Heart left ventricle (tissue), 16 donors: Measurements from ENCODE around the gene LLGL2. TPM values are rescaled to one million over a fixed set of nuclear protein-coding genes. Genes with fewer than 3 reads are reported as not detected.
A peak's percentile ranks its signal among the peaks of the same experiment; 100 is the strongest.

Source experiments
- ATAC-seq, 4 donors: fragments of 200-7000 bp; cut with Tn5 transposase; one replicate each; pipeline ENCODE4 v1.9.1; 2020 to 2022; ENCODE audit warnings: moderate library complexity in 4 of 4, mild to moderate bottlenecking in 3 of 4, moderate number of reproducible peaks in 1 of 4
- DNase-seq, 5 donors: peaks; one replicate each; pipeline ENCODE4 v3.0.0-alpha.2; 2020
- H3K27ac ChIP-seq, 12 donors: fragments of 200-600 bp; sonication (generic) in 4 of 12; one replicate each; pipeline versions ENCODE4 v1.5.0 to v1.8.0; 2016 to 2022; ENCODE audit warnings: mild to moderate bottlenecking in 2 of 12
- H3K27me3 ChIP-seq, 9 donors: fragments of 200-600 bp; sonication (generic) in 2 of 9; one replicate each; pipeline versions ENCODE4 v1.5.1 to v1.8.0; 2016 to 2022; ENCODE audit warnings: mild to moderate bottlenecking in 3 of 9
- H3K36me3 ChIP-seq, 9 donors: fragments of 200-600 bp; sonication (generic) in 2 of 9; one replicate each; pipeline versions ENCODE4 v1.5.0 to v1.8.0; 2018 to 2022; ENCODE audit warnings: mild to moderate bottlenecking in 2 of 9
- H3K4me1 ChIP-seq, 12 donors: fragments of 200-600 bp; sonication (generic) in 4 of 12; one replicate each; pipeline versions ENCODE4 v1.5.0 to v1.8.0; 2016 to 2022; ENCODE audit warnings: mild to moderate bottlenecking in 3 of 12
- H3K4me3 ChIP-seq, 12 donors: fragments of 200-600 bp; sonication (generic) in 4 of 12; one replicate each; pipeline versions ENCODE4 v1.5.0 to v1.8.0; 2017 to 2022; ENCODE audit warnings: mild to moderate bottlenecking in 9 of 12, moderate library complexity in 4 of 12
- H3K9me3 ChIP-seq, 12 donors: fragments of 200-600 bp; sonication (generic) in 4 of 12; one replicate each; pipeline versions ENCODE4 v1.5.0 to v1.8.0; 2016 to 2022; ENCODE audit warnings: mild to moderate bottlenecking in 1 of 12
- CTCF ChIP-seq, 12 donors: fragments of 200-600 bp; sonication (generic) in 4 of 12; IDR thresholded peaks; one replicate each; pipeline versions ENCODE4 v1.5.0 to v1.8.0; 2018 to 2022; ENCODE audit warnings: antibody characterized with exemption in 12 of 12, mild to moderate bottlenecking in 5 of 12
- POLR2A ChIP-seq, 2 donors: fragments of 450-650 bp; IDR thresholded peaks; one replicate each; pipeline ENCODE4 v1.6.1; 2017; ENCODE audit warnings: antibody characterized with exemption in 2 of 2, mild to moderate bottlenecking in 2 of 2, moderate library complexity in 2 of 2
- WGBS, 4 donors: extraction: QIAGEN DNeasy Blood & Tissue Kit in 2 of 4; methylation state at CpG; one replicate each; pipeline versions ENCODE4 v1.1.5 to v1.1.7; 2013 to 2018; 5-methylcytosine and 5-hydroxymethylcytosine counted together
- intact Hi-C, 10 donors: fragments of 100-400 bp; cut with DNase I; formaldehyde crosslinking; loops; one replicate each; pipeline versions ENCODE4 v1.11.1 to v1.14.2; 2022
- polyA plus RNA-seq, 2 donors: library from polyadenylated mRNA; stranded (reverse); fragments of 200-250 nt; gene quantifications; one replicate each; pipeline ENCODE4 v1.2.3, GENCODE V29; 2013
- total RNA-seq, 9 donors: library from RNA; depleted of rRNA in 2 of 9; stranded (reverse); fragments of >200 nt in 2 of 9; fragmentation: NEBNext Ultra II Directional in 3 of 9; extraction: Animal tissue kit (Norgen Biotek cat#: 25700) in 3 of 9; gene quantifications; one replicate each; pipeline versions ENCODE4 v1.1.0 to v1.2.4, GENCODE V29; 2016 to 2023
- donor health status: ischemic (EF 13 %, LVEDD 7.1; RV severe dilation, severe dysfunction).
- donor health status: healthy with polysubstance abuse.
- donor health status: DM: no; HTN: yes; CAD: no.
- donor health status: DM: no; HTN: no; CAD: no.
- donor health status: ischemic (EF 25% LVEDD 6.9; RV normal size, moderate dysfunction).
- donor health status: ischemic (EF 25% LVEDD 5.7; RV mildly dilated, moderate dysfunction).
- donor health status: healthy.
- donor health status: DM: yes; HTN: yes; CAD: no.
- donor health status: ischemic (EF 35%, LVEDD 5.7; RV mildly dilated, moderate dysfunction).
- donor health status: nonischemic (EF 11% LVEDD 7.7; RV severe dilation, severe dysfunction).
- donor health status: DM: yes; HTN: yes; CAD: no.
- donor health status: PGD.
- donor health status: ischemic (EF 29% LVEDD 5.4; RV normal size, mild dysfunction).
- donor health status: nonischemic (EF 23%, LVEDD 6.1; RV moderate dilation, normal function).

Gene LLGL2
- total and polyA plus RNA-seq, 11 donors, result 1.8 to 8.1 (median 3.6) TPM

GRCh38 chr17:75548813-75549212, 23.3 kb downstream of the LLGL2 start:
- H3K36me3 ChIP-seq, result no peaks in the 10 kb centered on the region
- no peak overlapping the region for H3K27ac ChIP-seq
- TF ChIP-seq POLR2A (IDR thresholded peaks at IDR 0.05) (no peak), CTCF (IDR thresholded peaks at IDR 0.05) (no peak)
- 80 to 91% (median 84%) methylated on average over 5 of the region's 5 CpGs for WGBS, 4 donors
- intact Hi-C loops, result no loop called here
- H3K4me3 ChIP-seq, result no peak overlapping the region
- ATAC-seq (no peak), DNase-seq (no peak)
- no peaks in the 10 kb centered on the region for H3K27me3 ChIP-seq
- H3K9me3 ChIP-seq, result no peaks in the 10 kb centered on the region
- peaks cover 0 to 6% (median 0%) of the 10 kb centered on the region in 12 donors for H3K4me1 ChIP-seq

GRCh38 chr17:75549246-75550138, 24.0 kb downstream of the LLGL2 start:
- Histone ChIP-seq H3K27ac (no peak overlapping the region), H3K4me3 (no peak overlapping the region), H3K27me3 (no peaks in the 10 kb centered on the region), H3K9me3 (no peaks in the 10 kb centered on the region), H3K4me1 (peaks cover 0 to 6% (median 0%) of the 10 kb centered on the region in 12 donors), H3K36me3 (no peaks in the 10 kb centered on the region)
- TF ChIP-seq CTCF (IDR thresholded peaks at IDR 0.05), result no peak
- no peak for TF ChIP-seq POLR2A (IDR thresholded peaks at IDR 0.05)
- WGBS, 4 donors, result 64 to 72% (median 66%) methylated on average over 12 to 22 of the region's 22 CpGs
- ATAC-seq (peak; percentile 45 to 72 (median 58)), DNase-seq (no peak)
- intact Hi-C loops, result no loop called here

GRCh38 chr17:75550139-75550465, 24.6 kb downstream of the LLGL2 start:
- no peaks in the 10 kb centered on the region for H3K9me3 ChIP-seq
- intact Hi-C loops, result no loop called here
- WGBS, 4 donors, result 81 to 88% (median 85%) methylated on average over 4 of the region's 4 CpGs
- no peak overlapping the region for H3K27ac ChIP-seq
- H3K4me1 ChIP-seq, result peaks cover 0 to 6% (median 0%) of the 10 kb centered on the region in 12 donors
- TF ChIP-seq POLR2A (IDR thresholded peaks at IDR 0.05), result no peak
- no peak for TF ChIP-seq CTCF (IDR thresholded peaks at IDR 0.05)
- ATAC-seq (peak in 1 of 4 donors; percentile 6), DNase-seq (no peak)
- H3K36me3 ChIP-seq, result no peaks in the 10 kb centered on the region
- no peaks in the 10 kb centered on the region for H3K27me3 ChIP-seq
- H3K4me3 ChIP-seq, result no peak overlapping the region

GRCh38 chr17:75551266-75551665, 25.8 kb downstream of the LLGL2 start:
- TF ChIP-seq CTCF (IDR thresholded peaks at IDR 0.05) (no peak), POLR2A (IDR thresholded peaks at IDR 0.05) (no peak)
- H3K27ac ChIP-seq, result no peak overlapping the region
- intact Hi-C loops, result no loop called here
- H3K27me3 ChIP-seq, result no peaks in the 10 kb centered on the region
- H3K9me3 ChIP-seq, result no peaks in the 10 kb centered on the region
- peaks cover 0 to 6% (median 0%) of the 10 kb centered on the region in 12 donors for H3K4me1 ChIP-seq
- DNase-seq, result no peak
- 77 to 86% (median 85%) methylated on average over 7 of the region's 7 CpGs for WGBS, 4 donors
- no peak for ATAC-seq
- H3K36me3 ChIP-seq, result no peaks in the 10 kb centered on the region
- no peak overlapping the region for H3K4me3 ChIP-seq
